Activated T-cell treated with anti-CD3 and anti-CD28 coated beads, Interleukin-2, amount 50 U/mL, for 72 hours (primary cell): ENCODE data around the gene VPS37C. TPM values are rescaled to one million over a fixed set of nuclear protein-coding genes. Genes with fewer than 3 reads are reported as not detected.

Experiments
- ATAC-seq, 2 donors: fragments of 150-1000 bp; cut with Tn5 transposase; replicated peaks in 1 of 2; 2 replicates each; pipeline ENCODE4 v1.10.0; 2021; ENCODE audit warnings: moderate library complexity in 2 of 2, mild to moderate bottlenecking in 1 of 2
- DNase-seq, 2 donors: peaks; one replicate each; pipeline ENCODE4 v3.0.0; 2021 to 2022; ENCODE audit warnings: mixed read lengths in 1 of 2
- H3K27ac Mint-ChIP-seq: one replicate; pipeline ENCODE4 v1.8.0; 2022; ENCODE audit warnings: mild to moderate bottlenecking, moderate library complexity, mixed read lengths
- H3K27me3 Mint-ChIP-seq: one replicate; pipeline ENCODE4 v1.8.0; 2022; ENCODE audit warnings: low read depth, mixed read lengths
- H3K36me3 Mint-ChIP-seq, 2 donors: one replicate each; pipeline ENCODE4 v1.8.0; 2022; ENCODE audit warnings: mixed read lengths in 2 of 2, mild to moderate bottlenecking in 1 of 2; ENCODE audit not compliant: insufficient read depth in 2 of 2
- H3K4me1 Mint-ChIP-seq: one replicate; pipeline ENCODE4 v1.8.0; 2022; ENCODE audit warnings: low read depth, mixed read lengths
- H3K4me3 Mint-ChIP-seq, 2 donors: one replicate each; pipeline ENCODE4 v1.8.0; 2022; ENCODE audit warnings: mild to moderate bottlenecking in 2 of 2, mixed read lengths in 2 of 2, moderate library complexity in 2 of 2
- H3K9me3 Mint-ChIP-seq, 2 donors: one replicate each; pipeline ENCODE4 v1.8.0; 2022; ENCODE audit warnings: mixed read lengths in 2 of 2
- total RNA-seq, 2 donors: library from RNA; stranded (reverse); gene quantifications; one replicate each; pipeline ENCODE4 v1.2.3, GENCODE V29; 2022

VPS37C gene
- total RNA-seq, 2 donors from 2014 or later: 13.0 to 14.9 TPM

GRCh38 chr11:61131586-61131985 lies 29.6 kb downstream of the VPS37C start:
- ATAC-seq: no peak
- Mint-ChIP-seq H3K4me3 (no peak overlapping the region), H3K27ac (no peak overlapping the region)

DNA sequence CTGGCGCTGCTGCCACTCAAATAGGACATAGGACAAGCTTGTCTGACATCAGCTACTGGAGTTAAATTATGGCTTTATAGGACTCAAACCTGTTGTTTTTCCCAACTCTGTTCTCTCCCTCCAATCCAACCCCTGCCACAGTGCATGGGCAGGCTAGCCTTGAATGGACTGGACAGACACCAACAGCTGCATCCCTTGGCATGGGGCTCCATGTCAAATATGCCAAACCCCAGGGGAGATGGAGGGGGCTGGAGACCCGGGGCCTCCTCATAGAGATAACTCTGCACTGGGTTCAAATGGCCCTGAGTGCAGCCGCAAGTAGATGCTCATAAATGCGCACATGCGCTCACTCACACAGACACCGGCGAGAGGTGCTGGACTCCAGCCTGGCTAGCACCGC lies 30.0 kb downstream of the VPS37C start:
- Mint-ChIP-seq H3K4me1 (peaks cover 12% of the 10 kb centered on the region), H3K4me3 (no peak overlapping the region), H3K27ac (no peak overlapping the region), H3K36me3 (peaks cover 3 to 12% of the 10 kb centered on the region in 2 donors), H3K27me3 (no peaks in the 10 kb centered on the region), H3K9me3 (no peaks in the 10 kb centered on the region)
- ATAC-seq (no peak), DNase-seq (no peak)

More at GRCh38 chr11:61131586-61131985, 29.6 kb downstream of the VPS37C start:
- Mint-ChIP-seq H3K4me1 (peaks cover 12% of the 10 kb centered on the region), H3K27me3 (no peaks in the 10 kb centered on the region), H3K36me3 (peaks cover 2 to 10% of the 10 kb centered on the region in 2 donors), H3K9me3 (no peaks in the 10 kb centered on the region)
- DNase-seq: no peak

- peak; percentile 90 to 92 for DNase-seq
Measured at GRCh38 chr11:61129639-61130523, 31.3 kb downstream of the VPS37C start.

DNA sequence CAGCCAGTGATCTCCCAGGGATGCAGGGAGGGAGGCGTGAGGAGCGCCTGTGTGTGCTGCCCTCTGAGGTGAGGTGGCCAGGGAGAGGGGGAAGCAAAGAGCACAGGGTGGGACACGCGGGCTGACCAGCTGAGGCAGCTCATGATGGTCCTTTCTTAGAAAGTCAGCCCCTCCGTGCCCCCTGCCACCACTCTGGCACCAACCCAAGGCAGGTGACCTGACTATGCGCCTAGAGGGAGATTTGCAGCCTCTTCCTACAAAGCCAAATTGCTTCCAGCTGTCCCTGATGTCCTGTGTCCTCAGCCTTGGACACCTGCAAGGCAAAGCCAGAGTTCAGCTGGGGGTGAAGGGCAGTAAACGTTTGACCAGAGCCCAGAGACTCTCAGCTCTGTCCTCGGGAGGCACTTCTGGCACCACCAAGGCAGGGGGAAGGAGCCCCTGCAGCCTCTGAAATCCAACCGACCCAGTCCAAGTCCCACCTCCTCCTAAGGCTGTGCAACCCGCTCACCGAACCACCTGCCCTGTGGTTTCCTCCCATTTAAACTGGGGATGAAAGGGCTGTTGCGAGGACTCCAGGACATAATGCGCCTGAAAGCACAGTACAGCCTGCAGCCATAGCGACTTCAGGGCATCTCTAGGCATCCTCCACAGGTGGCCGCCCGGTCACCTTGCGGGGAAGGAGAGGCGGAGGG lies 32.1 kb downstream of the VPS37C start:
- H3K4me3 Mint-ChIP-seq: peak overlapping the region in 1 of 2 donors; percentile 17
- no peaks in the 10 kb centered on the region for H3K9me3 Mint-ChIP-seq
- DNase-seq: no peak
- H3K27ac Mint-ChIP-seq: no peak overlapping the region
- ATAC-seq: no peak
- peaks cover 12% of the 10 kb centered on the region for H3K4me1 Mint-ChIP-seq
- no peaks in the 10 kb centered on the region for H3K27me3 Mint-ChIP-seq
- H3K36me3 Mint-ChIP-seq: peaks cover 8 to 19% of the 10 kb centered on the region in 2 donors

More at GRCh38 chr11:61129639-61130523, 31.3 kb downstream of the VPS37C start:
- H3K9me3 Mint-ChIP-seq: no peaks in the 10 kb centered on the region
- peaks cover 5 to 16% of the 10 kb centered on the region in 2 donors for H3K36me3 Mint-ChIP-seq
- peaks cover 12% of the 10 kb centered on the region for H3K4me1 Mint-ChIP-seq
- H3K4me3 Mint-ChIP-seq: peak overlapping the region; percentile 28 to 57
- no peaks in the 10 kb centered on the region for H3K27me3 Mint-ChIP-seq
- peak overlapping the region; percentile 10 for H3K27ac Mint-ChIP-seq
- peak; percentile 82 to 86 for ATAC-seq

DNA sequence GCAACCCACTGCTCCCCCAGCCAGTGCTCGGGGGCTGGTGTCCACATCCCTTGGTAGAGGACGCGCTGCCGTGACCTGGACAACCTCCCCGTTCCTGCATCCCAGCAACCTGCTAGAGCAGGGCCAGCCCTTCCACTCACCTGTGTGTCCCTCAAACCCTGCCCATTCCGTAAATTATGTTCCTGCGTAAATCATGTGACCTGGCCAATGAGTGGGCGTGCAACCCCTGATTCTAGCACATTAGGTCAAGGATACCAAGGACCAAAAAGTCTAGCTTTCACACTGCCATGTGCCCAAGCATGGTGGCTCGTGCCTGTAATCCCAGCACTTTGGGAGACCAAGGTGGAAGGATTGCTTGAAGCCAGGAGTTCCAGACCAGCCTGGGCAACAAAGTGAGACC lies 33.2 kb downstream of the VPS37C start:
- no peak overlapping the region for H3K27ac Mint-ChIP-seq

GRCh38 chr11:61126256-61126655 lies 35.0 kb downstream of the VPS37C start:
- Mint-ChIP-seq H3K4me1 (peaks cover 21% of the 10 kb centered on the region), H3K27me3 (no peaks in the 10 kb centered on the region), H3K4me3 (no peak overlapping the region), H3K9me3 (no peaks in the 10 kb centered on the region), H3K36me3 (peaks cover 13 to 37% of the 10 kb centered on the region in 2 donors), H3K27ac (peak overlapping the region; percentile 64)
- no peak for DNase-seq
- ATAC-seq: no peak

More for the DNA sequence above, 33.2 kb downstream of the VPS37C start:
- DNase-seq (no peak), ATAC-seq (no peak)
- peaks cover 10 to 28% of the 10 kb centered on the region in 2 donors for H3K36me3 Mint-ChIP-seq
- no peaks in the 10 kb centered on the region for H3K9me3 Mint-ChIP-seq
- H3K27me3 Mint-ChIP-seq: no peaks in the 10 kb centered on the region
- no peak overlapping the region for H3K4me3 Mint-ChIP-seq
- H3K4me1 Mint-ChIP-seq: peaks cover 12% of the 10 kb centered on the region

DNA sequence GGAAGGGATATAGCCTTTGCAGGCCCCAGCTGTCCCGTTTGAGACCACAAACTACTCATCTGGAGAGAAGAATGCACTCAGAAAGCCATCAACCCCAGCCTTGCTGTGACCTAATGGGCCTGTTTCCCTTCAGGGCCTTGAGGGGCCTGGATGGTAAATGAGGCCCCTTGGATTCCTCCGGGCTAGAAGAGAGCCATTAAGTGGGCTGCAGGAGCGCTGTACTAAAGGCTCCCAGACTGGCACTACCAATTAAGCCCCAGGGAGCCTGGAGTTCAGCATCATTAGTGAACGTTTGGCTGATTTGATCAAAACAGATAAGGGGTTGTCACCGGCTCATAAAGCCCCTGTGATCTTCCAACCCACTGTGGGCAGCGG lies 35.9 kb downstream of the VPS37C start:
- DNase-seq (no peak), ATAC-seq (no peak)
- Mint-ChIP-seq H3K9me3 (no peaks in the 10 kb centered on the region), H3K36me3 (peaks cover 13 to 40% of the 10 kb centered on the region in 2 donors), H3K4me1 (peaks cover 30% of the 10 kb centered on the region), H3K27me3 (no peaks in the 10 kb centered on the region), H3K4me3 (no peak overlapping the region), H3K27ac (no peak overlapping the region)

DNA sequence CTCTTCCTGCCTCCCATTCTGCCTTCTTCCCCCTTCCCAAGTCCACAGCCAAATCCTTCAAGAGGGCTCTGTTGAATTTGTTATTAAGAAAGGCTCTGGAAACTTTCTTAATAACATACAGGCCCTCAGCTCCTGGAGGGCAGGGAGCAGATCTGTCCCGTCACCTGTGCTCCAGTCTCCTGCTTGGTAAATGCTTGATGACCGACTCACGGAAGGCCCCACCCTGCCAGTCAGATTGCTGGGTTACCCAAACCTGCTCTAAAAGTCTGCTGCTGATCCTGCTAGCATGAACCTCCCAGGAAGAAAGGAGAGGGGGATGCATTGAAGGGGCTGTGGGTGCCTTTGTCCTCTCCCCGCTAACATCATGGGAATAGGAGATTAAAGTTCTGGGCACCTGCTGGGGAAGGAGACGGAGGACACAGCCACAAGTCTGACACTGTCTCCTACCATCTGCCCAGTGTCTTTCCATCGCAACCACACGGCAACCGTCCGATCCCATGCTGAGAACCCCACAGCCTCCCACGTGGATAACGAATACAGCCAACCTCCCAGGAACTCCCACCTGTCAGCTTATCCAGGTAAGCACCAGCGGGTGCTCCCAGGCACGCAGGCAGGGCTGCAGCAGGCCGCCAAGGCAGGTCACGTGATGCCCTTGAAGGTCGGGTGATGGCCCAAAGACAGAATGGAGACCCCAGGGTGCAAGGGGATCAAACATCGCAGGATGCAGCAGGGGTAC lies 36.5 kb downstream of the VPS37C start:
- Mint-ChIP-seq H3K9me3 (no peaks in the 10 kb centered on the region), H3K4me3 (no peak overlapping the region), H3K36me3 (peaks cover 14 to 42% of the 10 kb centered on the region in 2 donors), H3K27ac (no peak overlapping the region), H3K27me3 (no peaks in the 10 kb centered on the region), H3K4me1 (peaks cover 30% of the 10 kb centered on the region)
- no peak for DNase-seq
- ATAC-seq: no peak

DNA sequence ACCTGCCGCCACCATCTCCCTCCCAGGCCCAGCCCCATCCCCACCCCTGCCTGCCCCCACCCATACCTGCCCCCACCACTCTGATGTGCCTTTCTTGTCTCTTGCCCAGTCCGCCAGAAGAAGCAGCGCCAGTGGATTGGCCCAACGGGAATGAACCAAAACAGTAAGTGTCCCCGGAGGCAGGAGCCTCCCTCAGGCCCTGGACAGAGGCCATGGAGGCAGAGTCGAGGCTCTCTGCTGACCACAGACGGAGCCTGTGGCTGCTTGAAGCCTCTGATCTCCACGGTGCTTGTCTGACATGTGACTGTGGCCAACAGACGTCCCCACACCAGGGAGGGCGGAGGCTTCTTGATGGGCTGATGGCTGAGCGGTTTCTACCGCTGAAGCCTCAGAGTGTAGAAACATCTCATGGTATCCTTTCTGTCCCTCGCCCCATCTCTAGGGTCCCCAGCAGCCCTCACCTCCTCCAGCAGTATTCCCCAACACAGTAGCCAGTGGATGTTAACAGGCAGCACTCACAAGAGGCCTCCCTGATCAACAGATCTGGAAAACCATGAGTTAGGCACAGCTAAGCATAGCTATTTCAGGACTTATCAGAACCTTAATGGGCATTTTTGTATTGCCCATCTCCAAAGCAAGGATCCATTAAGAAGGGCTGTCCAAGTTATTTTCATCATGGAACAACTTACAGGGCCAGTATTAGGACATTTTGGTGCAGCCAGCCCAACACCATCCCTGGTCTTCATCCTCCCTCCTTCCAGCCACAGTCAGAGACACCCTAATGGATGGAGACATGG lies 37.3 kb downstream of the VPS37C start:
- H3K9me3 Mint-ChIP-seq: no peaks in the 10 kb centered on the region
- peaks cover 15 to 46% of the 10 kb centered on the region in 2 donors for H3K36me3 Mint-ChIP-seq
- H3K4me3 Mint-ChIP-seq: no peak overlapping the region
- H3K27ac Mint-ChIP-seq: peak overlapping the region; percentile 11
- no peak for ATAC-seq
- H3K27me3 Mint-ChIP-seq: no peaks in the 10 kb centered on the region
- H3K4me1 Mint-ChIP-seq: peaks cover 32% of the 10 kb centered on the region
- DNase-seq: no peak

DNA sequence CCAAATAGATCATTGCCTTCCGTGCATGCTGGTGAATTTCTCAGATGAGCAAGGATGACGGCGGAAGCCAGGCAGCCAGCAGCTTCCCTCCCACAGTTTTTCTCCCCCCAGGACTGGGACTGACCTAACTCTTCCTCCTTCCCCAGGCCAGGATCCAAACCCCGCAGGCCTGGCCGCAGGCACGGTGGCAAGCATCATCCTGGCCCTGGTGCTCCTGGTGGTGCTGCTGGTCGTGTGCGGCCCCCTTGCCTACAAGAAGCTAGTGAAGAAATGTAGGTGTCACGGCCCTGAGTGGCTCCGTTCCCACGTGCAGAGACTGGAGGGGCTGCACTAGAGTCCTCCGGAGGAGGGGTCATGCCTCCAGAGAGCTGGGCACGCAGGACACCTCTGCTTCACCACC lies 38.5 kb downstream of the VPS37C start:
- no peaks in the 10 kb centered on the region for H3K27me3 Mint-ChIP-seq
- ATAC-seq: no peak
- DNase-seq: no peak
- H3K9me3 Mint-ChIP-seq: no peaks in the 10 kb centered on the region
- H3K27ac Mint-ChIP-seq: peak overlapping the region; percentile 20
- peaks cover 13 to 49% of the 10 kb centered on the region in 2 donors for H3K36me3 Mint-ChIP-seq
- H3K4me3 Mint-ChIP-seq: no peak overlapping the region
- H3K4me1 Mint-ChIP-seq: peaks cover 37% of the 10 kb centered on the region

- Mint-ChIP-seq H3K4me1 (peaks cover 42% of the 10 kb centered on the region), H3K36me3 (peaks cover 15 to 47% of the 10 kb centered on the region in 2 donors), H3K9me3 (no peaks in the 10 kb centered on the region), H3K27me3 (no peaks in the 10 kb centered on the region), H3K4me3 (no peak overlapping the region), H3K27ac (no peak overlapping the region)
- ATAC-seq (no peak), DNase-seq (no peak)
Measured at GRCh38 chr11:61121917-61122316, 39.3 kb downstream of the VPS37C start.

- no peak overlapping the region for H3K27ac Mint-ChIP-seq
- peaks cover 0 to 3% of the 10 kb centered on the region in 2 donors for H3K9me3 Mint-ChIP-seq
- DNase-seq: no peak
- no peak overlapping the region for H3K4me3 Mint-ChIP-seq
- H3K36me3 Mint-ChIP-seq: peaks cover 21 to 48% of the 10 kb centered on the region in 2 donors
- H3K4me1 Mint-ChIP-seq: peaks cover 48% of the 10 kb centered on the region
- no peak for ATAC-seq
- H3K27me3 Mint-ChIP-seq: no peaks in the 10 kb centered on the region
Measured at GRCh38 chr11:61121192-61121831, 39.9 kb downstream of the VPS37C start.
